Heart left ventricle (tissue), 16 donors: ENCODE data around the gene TMEM165. TPM values are rescaled to one million over a fixed set of nuclear protein-coding genes. Genes with fewer than 3 reads are reported as not detected.

ENCODE experiments used
- ATAC-seq, 4 donors: fragments of 200-7000 bp; cut with Tn5 transposase; one replicate each; pipeline ENCODE4 v1.9.1; 2020 to 2022; ENCODE audit warnings: moderate library complexity in 4 of 4, mild to moderate bottlenecking in 3 of 4, moderate number of reproducible peaks in 1 of 4
- DNase-seq, 5 donors: peaks; one replicate each; pipeline ENCODE4 v3.0.0-alpha.2; 2020
- H3K27ac ChIP-seq, 12 donors: fragments of 200-600 bp; sonication (generic) in 4 of 12; one replicate each; pipeline versions ENCODE4 v1.5.0 to v1.8.0; 2016 to 2022; ENCODE audit warnings: mild to moderate bottlenecking in 2 of 12
- H3K27me3 ChIP-seq, 9 donors: fragments of 200-600 bp; sonication (generic) in 2 of 9; one replicate each; pipeline versions ENCODE4 v1.5.1 to v1.8.0; 2016 to 2022; ENCODE audit warnings: mild to moderate bottlenecking in 3 of 9
- H3K36me3 ChIP-seq, 9 donors: fragments of 200-600 bp; sonication (generic) in 2 of 9; one replicate each; pipeline versions ENCODE4 v1.5.0 to v1.8.0; 2018 to 2022; ENCODE audit warnings: mild to moderate bottlenecking in 2 of 9
- H3K4me1 ChIP-seq, 12 donors: fragments of 200-600 bp; sonication (generic) in 4 of 12; one replicate each; pipeline versions ENCODE4 v1.5.0 to v1.8.0; 2016 to 2022; ENCODE audit warnings: mild to moderate bottlenecking in 3 of 12
- H3K4me3 ChIP-seq, 12 donors: fragments of 200-600 bp; sonication (generic) in 4 of 12; one replicate each; pipeline versions ENCODE4 v1.5.0 to v1.8.0; 2017 to 2022; ENCODE audit warnings: mild to moderate bottlenecking in 9 of 12, moderate library complexity in 4 of 12
- H3K9me3 ChIP-seq, 12 donors: fragments of 200-600 bp; sonication (generic) in 4 of 12; one replicate each; pipeline versions ENCODE4 v1.5.0 to v1.8.0; 2016 to 2022; ENCODE audit warnings: mild to moderate bottlenecking in 1 of 12
- POLR2A ChIP-seq, 2 donors: fragments of 450-650 bp; IDR thresholded peaks; one replicate each; pipeline ENCODE4 v1.6.1; 2017; ENCODE audit warnings: antibody characterized with exemption in 2 of 2, mild to moderate bottlenecking in 2 of 2, moderate library complexity in 2 of 2
- WGBS, 4 donors: extraction: QIAGEN DNeasy Blood & Tissue Kit in 2 of 4; methylation state at CpG; one replicate each; pipeline versions ENCODE4 v1.1.5 to v1.1.7; 2013 to 2018; 5-methylcytosine and 5-hydroxymethylcytosine counted together
- intact Hi-C, 10 donors: fragments of 100-400 bp; cut with DNase I; formaldehyde crosslinking; loops; one replicate each; pipeline versions ENCODE4 v1.11.1 to v1.14.2; 2022
- polyA plus RNA-seq, 2 donors: library from polyadenylated mRNA; stranded (reverse); fragments of 200-250 nt; gene quantifications; one replicate each; pipeline ENCODE4 v1.2.3, GENCODE V29; 2013
- total RNA-seq, 9 donors: library from RNA; depleted of rRNA in 2 of 9; stranded (reverse); fragments of >200 nt in 2 of 9; fragmentation: NEBNext Ultra II Directional in 3 of 9; extraction: Animal tissue kit (Norgen Biotek cat#: 25700) in 3 of 9; gene quantifications; one replicate each; pipeline versions ENCODE4 v1.1.0 to v1.2.4, GENCODE V29; 2016 to 2023
- TF ChIP-seq, protein P1 (sequence below), 12 donors: fragments of 200-600 bp; sonication (generic) in 4 of 12; IDR thresholded peaks; one replicate each; pipeline versions ENCODE4 v1.5.0 to v1.8.0; 2018 to 2022; ENCODE audit warnings: antibody characterized with exemption in 12 of 12, mild to moderate bottlenecking in 5 of 12
- donor health status: ischemic (EF 13 %, LVEDD 7.1; RV severe dilation, severe dysfunction).
- donor health status: healthy with polysubstance abuse.
- donor health status: DM: no; HTN: yes; CAD: no.
- donor health status: DM: no; HTN: no; CAD: no.
- donor health status: ischemic (EF 25% LVEDD 6.9; RV normal size, moderate dysfunction).
- donor health status: ischemic (EF 25% LVEDD 5.7; RV mildly dilated, moderate dysfunction).
- donor health status: healthy.
- donor health status: DM: yes; HTN: yes; CAD: no.
- donor health status: ischemic (EF 35%, LVEDD 5.7; RV mildly dilated, moderate dysfunction).
- donor health status: nonischemic (EF 11% LVEDD 7.7; RV severe dilation, severe dysfunction).
- donor health status: DM: yes; HTN: yes; CAD: no.
- donor health status: PGD.
- donor health status: ischemic (EF 29% LVEDD 5.4; RV normal size, mild dysfunction).
- donor health status: nonischemic (EF 23%, LVEDD 6.1; RV moderate dilation, normal function).

The TMEM165 gene
- total and polyA plus RNA-seq, 11 donors: 28.2 to 78.7 (median 53.9) TPM

DNA sequence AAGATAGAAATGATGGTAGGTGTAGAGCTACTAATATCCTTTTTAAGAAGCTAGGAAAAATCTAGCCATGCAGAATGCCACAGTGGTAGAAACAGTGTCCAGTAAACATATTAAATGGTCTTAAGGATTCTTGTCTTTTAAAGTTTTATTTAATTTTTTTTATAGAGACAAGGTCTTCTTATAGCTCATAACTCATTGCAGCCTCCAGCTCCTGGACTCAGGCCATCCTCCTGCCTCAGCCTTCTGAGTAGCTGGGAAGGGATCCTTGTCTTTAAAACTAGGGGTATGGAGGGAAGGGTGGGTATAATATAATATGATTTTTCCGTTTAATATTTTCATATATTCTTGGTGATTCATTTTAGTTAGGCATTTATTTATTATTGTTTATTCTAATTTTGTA is 3.8 kb downstream of the TMEM165 start:
- H3K4me3 ChIP-seq: peak overlapping the region in 4 of 12 donors; percentile 92 to 100 (median 96)
- peak overlapping the region in 1 of 12 donors; percentile 97 for H3K27ac ChIP-seq
- H3K4me1 ChIP-seq: peaks cover 0 to 67% (median 35%) of the 10 kb centered on the region in 12 donors
- DNase-seq (no peak), ATAC-seq (no peak)
- H3K27me3 ChIP-seq: no peaks in the 10 kb centered on the region
- 78 to 90% (median 82%) methylated on average over 1 of the region's 1 CpG for WGBS, 4 donors
- TF ChIP-seq, protein P1, sequence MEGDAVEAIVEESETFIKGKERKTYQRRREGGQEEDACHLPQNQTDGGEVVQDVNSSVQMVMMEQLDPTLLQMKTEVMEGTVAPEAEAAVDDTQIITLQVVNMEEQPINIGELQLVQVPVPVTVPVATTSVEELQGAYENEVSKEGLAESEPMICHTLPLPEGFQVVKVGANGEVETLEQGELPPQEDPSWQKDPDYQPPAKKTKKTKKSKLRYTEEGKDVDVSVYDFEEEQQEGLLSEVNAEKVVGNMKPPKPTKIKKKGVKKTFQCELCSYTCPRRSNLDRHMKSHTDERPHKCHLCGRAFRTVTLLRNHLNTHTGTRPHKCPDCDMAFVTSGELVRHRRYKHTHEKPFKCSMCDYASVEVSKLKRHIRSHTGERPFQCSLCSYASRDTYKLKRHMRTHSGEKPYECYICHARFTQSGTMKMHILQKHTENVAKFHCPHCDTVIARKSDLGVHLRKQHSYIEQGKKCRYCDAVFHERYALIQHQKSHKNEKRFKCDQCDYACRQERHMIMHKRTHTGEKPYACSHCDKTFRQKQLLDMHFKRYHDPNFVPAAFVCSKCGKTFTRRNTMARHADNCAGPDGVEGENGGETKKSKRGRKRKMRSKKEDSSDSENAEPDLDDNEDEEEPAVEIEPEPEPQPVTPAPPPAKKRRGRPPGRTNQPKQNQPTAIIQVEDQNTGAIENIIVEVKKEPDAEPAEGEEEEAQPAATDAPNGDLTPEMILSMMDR (IDR thresholded peaks at IDR 0.05): no peak
- TF ChIP-seq POLR2A (IDR thresholded peaks at IDR 0.05): no peak
- intact Hi-C loops: loop anchor here in 7 of 10 donors (5.0 to 10.0 kb wide), 6 partner anchors 52 to 617 kb away; partner anchors contain the start of genes SRD5A3 (in 5 of the 7) and CLOCK (in 3 of the 7)
- no peaks in the 10 kb centered on the region for H3K9me3 ChIP-seq
- peaks cover 0 to 50% (median 22%) of the 10 kb centered on the region in 9 donors for H3K36me3 ChIP-seq

DNA sequence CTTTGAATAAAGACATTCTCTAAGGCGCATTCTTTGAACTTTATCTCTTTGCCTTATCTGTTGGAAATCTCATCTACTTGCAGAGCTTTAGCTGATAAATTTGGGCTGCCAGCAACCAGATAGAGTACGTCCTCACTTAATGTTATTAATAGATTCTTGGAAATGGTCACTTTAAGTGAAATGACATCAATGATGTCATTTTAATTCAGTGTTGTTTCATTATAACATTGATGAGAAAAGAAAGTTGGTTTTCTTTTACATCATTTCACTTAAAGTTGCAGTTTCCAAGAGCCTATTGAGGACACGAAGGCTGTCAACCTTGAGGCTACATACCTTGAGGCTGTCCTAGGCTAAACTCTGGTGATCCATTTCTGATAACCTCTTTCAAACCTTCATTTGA is 9.3 kb downstream of the TMEM165 start:
- ATAC-seq (no peak), DNase-seq (no peak)
- no peaks in the 10 kb centered on the region for H3K27me3 ChIP-seq
- peaks cover 12 to 84% (median 27%) of the 10 kb centered on the region in 12 donors for H3K4me1 ChIP-seq
- no peak overlapping the region for H3K27ac ChIP-seq
- no peak overlapping the region for H3K4me3 ChIP-seq
- WGBS, 4 donors: 77 to 83% (median 80%) methylated on average over 3 of the region's 3 CpGs
- peaks cover 0 to 80% (median 54%) of the 10 kb centered on the region in 9 donors for H3K36me3 ChIP-seq
- intact Hi-C loops: loop anchor here in 2 of 10 donors (5.0 to 10.0 kb wide), 2 partner anchors 37 to 140 kb away; partner anchors contain the start of gene CLOCK (in 1 of the 2)
- no peak for TF ChIP-seq POLR2A (IDR thresholded peaks at IDR 0.05)
- TF ChIP-seq, protein P1 (IDR thresholded peaks at IDR 0.05): no peak
- H3K9me3 ChIP-seq: no peaks in the 10 kb centered on the region

GRCh38 chr4:55406545-55406944 is 10.8 kb downstream of the TMEM165 start:
- no peaks in the 10 kb centered on the region for H3K27me3 ChIP-seq
- WGBS, 4 donors: 95 to 99% (median 97%) methylated on average over 2 of the region's 2 CpGs
- intact Hi-C loops: loop anchor here in 2 of 10 donors (5.0 to 10.0 kb wide), 2 partner anchors 36 to 138 kb away; partner anchors contain the start of gene CLOCK (in 1 of the 2)
- TF ChIP-seq, protein P1 (IDR thresholded peaks at IDR 0.05): no peak
- no peak for TF ChIP-seq POLR2A (IDR thresholded peaks at IDR 0.05)
- DNase-seq: no peak
- no peak overlapping the region for H3K4me3 ChIP-seq
- H3K36me3 ChIP-seq: peaks cover 0 to 79% (median 49%) of the 10 kb centered on the region in 9 donors
- no peak for ATAC-seq
- peaks cover 9 to 80% (median 22%) of the 10 kb centered on the region in 12 donors for H3K4me1 ChIP-seq
- no peak overlapping the region for H3K27ac ChIP-seq
- H3K9me3 ChIP-seq: no peaks in the 10 kb centered on the region

DNA sequence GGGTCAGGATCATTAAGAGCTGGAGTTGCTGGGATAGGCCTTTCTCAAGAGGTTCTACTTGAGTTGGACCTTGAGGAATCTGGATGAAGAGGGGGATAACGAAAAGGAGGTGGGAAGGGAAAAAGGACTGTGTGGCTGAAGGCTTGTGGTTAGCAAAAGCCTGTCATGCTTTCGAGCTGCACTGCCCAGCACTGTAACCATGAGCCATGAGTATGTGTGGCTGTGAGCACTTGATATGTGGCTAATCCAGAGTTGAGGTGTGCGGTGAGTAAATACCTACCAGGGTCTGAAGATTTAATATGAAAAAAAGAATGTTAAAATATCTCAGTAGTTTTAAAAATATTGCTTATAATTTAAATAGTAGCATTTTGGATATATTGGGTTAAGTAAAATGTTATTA is 11.4 kb downstream of the TMEM165 start:
- intact Hi-C loops: loop anchor here in 2 of 10 donors (5.0 to 10.0 kb wide), 2 partner anchors 35 to 138 kb away; partner anchors contain the start of gene CLOCK (in 1 of the 2)
- DNase-seq (no peak), ATAC-seq (no peak)
- H3K4me3 ChIP-seq: no peak overlapping the region
- no peaks in the 10 kb centered on the region for H3K9me3 ChIP-seq
- WGBS, 4 donors: 88 to 96% (median 94%) methylated on average over 3 of the region's 3 CpGs
- H3K27ac ChIP-seq: no peak overlapping the region
- peaks cover 9 to 79% (median 22%) of the 10 kb centered on the region in 12 donors for H3K4me1 ChIP-seq
- H3K36me3 ChIP-seq: peaks cover 0 to 80% (median 52%) of the 10 kb centered on the region in 9 donors
- H3K27me3 ChIP-seq: no peaks in the 10 kb centered on the region
- TF ChIP-seq, protein P1 (IDR thresholded peaks at IDR 0.05): no peak
- TF ChIP-seq POLR2A (IDR thresholded peaks at IDR 0.05): no peak
